Left lung (tissue), 10 donors: ENCODE data around the gene PLEK2. TPM values are rescaled to one million over a fixed set of nuclear protein-coding genes. Genes with fewer than 3 reads are reported as not detected.
A peak's percentile ranks its signal among the peaks of the same experiment; 100 is the strongest.

Experiments used
- ATAC-seq: fragments of 200-7000 bp; cut with Tn5 transposase; one replicate; pipeline ENCODE4 v1.9.1; 2020; ENCODE audit warnings: moderate library complexity
- DNase-seq, 4 donors: peaks; one replicate each; pipeline ENCODE4 v3.0.0-alpha.2; 2013 to 2020
- H3K27ac ChIP-seq, 2 donors: fragments of 200-600 bp; sonication (generic) in 1 of 2; one replicate each; pipeline versions ENCODE4 v1.5.0 to v1.8.0; 2020 to 2021
- H3K27me3 ChIP-seq, 2 donors: fragments of 200-600 bp; sonication (generic) in 1 of 2; one replicate each; pipeline versions ENCODE4 v1.5.0 to v1.8.0; 2020 to 2021
- H3K36me3 ChIP-seq, 2 donors: fragments of 200-600 bp; sonication (generic) in 1 of 2; one replicate each; pipeline versions ENCODE4 v1.5.0 to v1.8.0; 2020 to 2021
- H3K4me1 ChIP-seq, 2 donors: fragments of 200-600 bp; one replicate each; pipeline ENCODE4 v1.8.0; 2021
- H3K4me3 ChIP-seq, 2 donors: fragments of 200-600 bp; sonication (generic) in 1 of 2; one replicate each; pipeline versions ENCODE4 v1.5.0 to v1.8.0; 2020 to 2021; ENCODE audit warnings: mild to moderate bottlenecking in 1 of 2
- H3K9me3 ChIP-seq, 2 donors: fragments of 200-600 bp; sonication (generic) in 1 of 2; one replicate each; pipeline versions ENCODE4 v1.5.0 to v1.8.0; 2020 to 2021
- CTCF ChIP-seq, 2 donors: fragments of 200-600 bp; sonication (generic) in 1 of 2; IDR thresholded peaks; one replicate each; pipeline versions ENCODE4 v1.5.0 to v1.8.0; 2021; ENCODE audit warnings: antibody characterized with exemption in 2 of 2
- intact Hi-C, 2 donors: fragments of 100-400 bp; cut with DNase I; formaldehyde crosslinking; loops; one replicate each; pipeline versions ENCODE4 v1.11.2 to v1.14.2; 2022
- polyA plus RNA-seq, 6 donors: library from polyadenylated mRNA; unstranded; fragments of 120-200 nt; gene quantifications; one replicate each; pipeline ENCODE4 v1.2.1, GENCODE V29; 2013; ENCODE audit not compliant: insufficient read length in 6 of 6
- total RNA-seq, 2 donors: library from RNA; stranded (reverse); fragmentation: NEBNext Ultra II Directional; extraction: Animal tissue kit (Norgen Biotek cat#: 25700); gene quantifications; one replicate each; pipeline ENCODE4 v1.2.1, GENCODE V29; 2021
- donor health status: DM: no; HTN: yes; CAD: no.
- donor health status: DM: no; HTN: no; CAD: no.

PLEK2 gene
- total and polyA plus RNA-seq, 8 donors = 2.8 to 6.7 (median 4.7) TPM

- no peak overlapping the region for H3K27ac ChIP-seq
- no peaks in the 10 kb centered on the region for H3K9me3 ChIP-seq
- intact Hi-C loops = no loop called here
- peaks cover 0 to 11% of the 10 kb centered on the region in 2 donors for H3K27me3 ChIP-seq
- H3K4me3 ChIP-seq = no peak overlapping the region
- ATAC-seq (no peak), DNase-seq (no peak)
- H3K36me3 ChIP-seq = no peaks in the 10 kb centered on the region
- TF ChIP-seq CTCF (IDR thresholded peaks at IDR 0.05) = no peak
- peaks cover 2 to 3% of the 10 kb centered on the region in 2 donors for H3K4me1 ChIP-seq
Measured at GRCh38 chr14:67432050-67432564, 20.1 kb upstream of the PLEK2 start.

GRCh38 chr14:67429510-67430205 is 17.7 kb upstream of the PLEK2 start:
- intact Hi-C loops = loop anchor here in 1 of 2 donors (5.0 kb wide), 1 partner anchor 143 kb away; no protein-coding TSS in a partner anchor
- no peak overlapping the region for H3K4me3 ChIP-seq
- no peaks in the 10 kb centered on the region for H3K9me3 ChIP-seq
- DNase-seq (no peak), ATAC-seq (no peak)
- peaks cover 0 to 15% of the 10 kb centered on the region in 2 donors for H3K27me3 ChIP-seq
- H3K36me3 ChIP-seq = no peaks in the 10 kb centered on the region
- TF ChIP-seq CTCF (IDR thresholded peaks at IDR 0.05) = no peak
- H3K27ac ChIP-seq = no peak overlapping the region
- peaks cover 2 to 3% of the 10 kb centered on the region in 2 donors for H3K4me1 ChIP-seq

- ATAC-seq = no peak
- intact Hi-C loops = loop anchor here in 1 of 2 donors (5.0 kb wide), 1 partner anchor 144 kb away; no protein-coding TSS in a partner anchor
Measured at GRCh38 chr14:67428501-67429031, 16.6 kb upstream of the PLEK2 start.

DNA sequence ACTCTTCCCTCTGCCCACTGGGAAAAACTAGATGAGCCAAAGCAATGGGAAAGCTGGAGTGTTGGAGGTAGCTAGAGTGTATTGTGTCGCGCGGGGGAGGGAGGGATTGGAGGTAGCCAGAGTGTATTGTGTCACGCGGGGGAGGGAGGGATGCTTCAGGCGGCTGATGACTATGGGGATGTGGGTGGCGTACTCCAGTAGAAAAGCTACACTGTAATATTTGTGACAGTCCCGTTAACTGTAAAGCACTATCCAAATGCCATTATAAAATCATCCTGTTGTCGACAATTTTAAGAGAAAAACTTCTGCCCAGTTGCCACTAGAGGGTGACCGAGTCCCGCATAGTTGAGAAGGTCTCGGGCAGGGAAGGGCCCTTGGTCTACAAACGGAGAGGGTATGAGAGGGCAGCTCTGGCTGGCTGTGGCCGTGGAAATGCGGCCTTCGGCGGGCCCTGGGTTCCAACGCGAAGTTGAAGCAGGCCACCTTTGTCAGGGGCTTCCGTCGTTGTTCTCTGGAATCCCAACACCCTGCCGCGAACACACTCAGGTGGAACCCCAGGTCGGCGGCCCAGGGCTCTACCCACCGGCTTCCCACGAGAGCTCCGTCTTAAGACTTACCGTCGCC is 15.1 kb upstream of the PLEK2 start:
- TF ChIP-seq CTCF (IDR thresholded peaks at IDR 0.05) = peak; percentile 53 to 75
- DNase-seq (peak in 3 of 4 donors; percentile 55 to 87 (median 64)), ATAC-seq (peak; percentile 95)
- Histone ChIP-seq H3K4me1 (peaks cover 2 to 3% of the 10 kb centered on the region in 2 donors), H3K27me3 (peaks cover 0 to 15% of the 10 kb centered on the region in 2 donors), H3K4me3 (no peak overlapping the region), H3K9me3 (no peaks in the 10 kb centered on the region), H3K36me3 (no peaks in the 10 kb centered on the region), H3K27ac (no peak overlapping the region)
- intact Hi-C loops = loop anchor here in 1 of 2 donors (5.0 kb wide), 1 partner anchor 145 kb away; no protein-coding TSS in a partner anchor

More at GRCh38 chr14:67428501-67429031, 16.6 kb upstream of the PLEK2 start:
- H3K36me3 ChIP-seq = no peaks in the 10 kb centered on the region
- peaks cover 2 to 3% of the 10 kb centered on the region in 2 donors for H3K4me1 ChIP-seq
- H3K27me3 ChIP-seq = peaks cover 0 to 15% of the 10 kb centered on the region in 2 donors
- H3K27ac ChIP-seq = no peak overlapping the region
- H3K4me3 ChIP-seq = no peak overlapping the region
- no peak for TF ChIP-seq CTCF (IDR thresholded peaks at IDR 0.05)
- H3K9me3 ChIP-seq = no peaks in the 10 kb centered on the region
- DNase-seq = no peak

DNA sequence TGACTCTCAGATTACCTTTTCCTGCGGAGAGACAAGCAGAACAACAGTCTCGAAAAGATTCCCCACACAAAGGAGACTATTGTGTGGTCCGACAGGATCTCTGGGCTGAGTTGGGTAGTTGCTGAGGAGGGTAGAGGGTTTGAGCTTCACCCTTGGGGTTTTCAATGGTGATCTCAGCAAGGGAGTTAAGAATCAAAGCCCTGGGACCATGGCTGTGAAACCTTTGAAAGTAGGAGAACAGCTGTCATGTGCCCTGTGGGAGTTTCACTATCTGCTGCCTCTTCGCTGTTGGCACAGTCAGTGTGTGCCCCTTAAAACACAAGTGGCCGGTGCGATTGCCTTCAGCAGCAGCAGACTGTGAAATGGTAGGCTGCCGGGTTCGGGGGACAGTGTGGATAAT is 14.2 kb upstream of the PLEK2 start:
- no peak for DNase-seq
- no peak overlapping the region for H3K4me3 ChIP-seq
- intact Hi-C loops = loop anchor here in 1 of 2 donors (5.0 kb wide), 1 partner anchor 146 kb away; no protein-coding TSS in a partner anchor
- no peaks in the 10 kb centered on the region for H3K9me3 ChIP-seq
- no peak overlapping the region for H3K27ac ChIP-seq
- no peaks in the 10 kb centered on the region for H3K36me3 ChIP-seq
- H3K27me3 ChIP-seq = peaks cover 0 to 15% of the 10 kb centered on the region in 2 donors
- ATAC-seq = no peak
- no peak for TF ChIP-seq CTCF (IDR thresholded peaks at IDR 0.05)
- peaks cover 2 to 3% of the 10 kb centered on the region in 2 donors for H3K4me1 ChIP-seq
